A549 (cell line): ENCODE data around the gene CLEC1B. TPM values are rescaled to one million over a fixed set of nuclear protein-coding genes. Genes with fewer than 3 reads are reported as not detected.

ENCODE experiments used
- ATAC-seq, 2 experiments: fragments of 200-7000 bp in 1 of 2; fragments of >200 bp in 1 of 2; cut with Nextera tagmentation in 1 of 2; cut with Tn5 transposase in 1 of 2; 3 replicates each; pipeline versions ENCODE4 v1.8.0 to v1.9.1; 2018 to 2020; ENCODE audit warnings: mild to moderate bottlenecking in 1 of 2, moderate library complexity in 1 of 2
- CTCF ChIA-PET: fragments of 300-600 bp; sonication (Branson Sonifier 250); formaldehyde crosslinking; extraction: SDS; loops from one replicate; lab custom pipeline; 2021; ENCODE audit warnings: antibody characterized with exemption, inconsistent platforms; lab: Yijun Ruan, JAX
- POLR2A ChIA-PET: fragments of 350-600 bp; formaldehyde crosslinking; extraction: SDS; loops from one replicate; lab custom pipeline; 2021; ENCODE audit warnings: antibody characterized with exemption, inconsistent platforms; lab: Yijun Ruan, JAX
- DNase-seq, 2 experiments: peaks; one replicate each; pipeline versions ENCODE4 v3.0.0 to v3.0.0-alpha.2; 2011 to 2016; ENCODE audit warnings: low read depth in 1 of 2, low spot score in 1 of 2
- FAIRE-seq: peaks from 2 replicates; lab custom pipeline; 2011; peaks lifted over from hg19 to GRCh38; lab: Jason Lieb, UNC
- H3K27ac ChIP-seq, 2 experiments: fragments of >200 bp; sonication (Bioruptor Twin); formaldehyde crosslinking; 3 replicates each; pipeline ENCODE4 v1.5.1; 2016 to 2017
- H3K4me1 ChIP-seq: fragments of >200 bp; sonication (Bioruptor Twin); formaldehyde crosslinking; 3 replicates; pipeline ENCODE4 v1.6.1; 2016
- H3K4me2 ChIP-seq: fragments of >200 bp; sonication (Bioruptor Twin); formaldehyde crosslinking; 3 replicates; pipeline ENCODE4 v1.6.1; 2016
- H3K4me3 ChIP-seq: fragments of >200 bp; sonication (Bioruptor Twin); formaldehyde crosslinking; 3 replicates; pipeline ENCODE4 v1.5.1; 2016
- H3K9me3 ChIP-seq: fragments of >200 bp; sonication (Bioruptor Twin); formaldehyde crosslinking; 3 replicates; pipeline ENCODE4 v1.6.1; 2016
- ATOH8 ChIP-seq: fragments of 250-450 bp; sonication (Bioruptor Pico); IDR thresholded peaks from 2 replicates; pipeline ENCODE4 v1.5.0; 2020; ENCODE audit warnings: low read depth, mild to moderate bottlenecking, moderate library complexity
- BCL3 ChIP-seq: fragments of >200 bp; sonication (Bioruptor Twin); formaldehyde crosslinking; IDR thresholded peaks from 3 replicates; pipeline ENCODE4 v1.6.1; 2016
- CEBPB ChIP-seq, 2 experiments: fragments of >200 bp in 1 of 2; sonication (Bioruptor Twin) in 1 of 2; formaldehyde crosslinking in 1 of 2; IDR thresholded peaks; 2 replicates each; pipeline ENCODE4 v1.6.1; 2012 to 2016
- CHD4 ChIP-seq: fragments of 200-600 bp; sonication (generic); IDR thresholded peaks from 2 replicates; pipeline ENCODE4 v1.6.1; 2016; ENCODE audit warnings: antibody characterized with exemption, mild to moderate bottlenecking, borderline replicate concordance
- CTCF ChIP-seq: fragments of >200 bp; sonication (Bioruptor Twin); formaldehyde crosslinking; IDR thresholded peaks from 3 replicates; pipeline ENCODE4 v1.5.1; 2016
- EHF ChIP-seq: fragments of 250-450 bp; sonication (Bioruptor Pico); IDR thresholded peaks from 2 replicates; pipeline ENCODE4 v1.5.0; 2020; ENCODE audit warnings: mild to moderate bottlenecking
- EHMT2 ChIP-seq: fragments of 200-600 bp; sonication (generic); IDR thresholded peaks from 2 replicates; pipeline ENCODE4 v1.6.1; 2016; ENCODE audit warnings: antibody characterized with exemption, low read depth, mild to moderate bottlenecking, moderate library complexity
- ELK1 ChIP-seq: fragments of 150-350 bp; IDR thresholded peaks from 2 replicates; pipeline ENCODE4 v1.6.1; 2014; ENCODE audit warnings: low read depth, mild to moderate bottlenecking, low read length
- ESRRA ChIP-seq: fragments of 150-350 bp; IDR thresholded peaks from 2 replicates; pipeline ENCODE4 v1.6.1; 2014; ENCODE audit warnings: mild to moderate bottlenecking, low read length, borderline replicate concordance
- FOSB ChIP-seq: fragments of 250-450 bp; sonication (Bioruptor Pico); IDR thresholded peaks from 2 replicates; pipeline ENCODE4 v1.5.0; 2020; ENCODE audit warnings: mild to moderate bottlenecking, moderate library complexity
- FOSL2 ChIP-seq, 2 experiments: fragments of 450-650 bp in 1 of 2; fragments of >200 bp in 1 of 2; sonication (Bioruptor Twin) in 1 of 2; formaldehyde crosslinking; IDR thresholded peaks; 2 replicates each; pipeline versions ENCODE4 v1.5.0 to v1.6.1; 2016 to 2020; ENCODE audit warnings: mild to moderate bottlenecking in 1 of 2, moderate library complexity in 1 of 2
- HMGXB4 ChIP-seq: fragments of 250-450 bp; sonication (Bioruptor Pico); IDR thresholded peaks from 2 replicates; pipeline ENCODE4 v1.5.0; 2021; ENCODE audit warnings: mild to moderate bottlenecking, moderate library complexity, borderline replicate concordance
- HOXA7 ChIP-seq: fragments of 250-450 bp; sonication (Bioruptor Pico); IDR thresholded peaks from 2 replicates; pipeline ENCODE4 v1.5.0; 2020; ENCODE audit warnings: mild to moderate bottlenecking, moderate library complexity
- JUN ChIP-seq, 2 experiments: fragments of >200 bp; sonication (Bioruptor Twin); formaldehyde crosslinking; IDR thresholded peaks; 2 replicates in 1 of 2; 3 replicates in 1 of 2; pipeline ENCODE4 v1.6.1; 2016 to 2017
- KDM5A ChIP-seq: fragments of 200-600 bp; sonication (generic); IDR thresholded peaks from 2 replicates; pipeline ENCODE4 v1.6.1; 2016; ENCODE audit warnings: antibody characterized with exemption, mild to moderate bottlenecking
- MAX ChIP-seq: IDR thresholded peaks from 2 replicates; pipeline ENCODE4 v1.6.1; 2012
- MYC ChIP-seq: IDR thresholded peaks from 2 replicates; pipeline ENCODE4 v1.6.1; 2012; ENCODE audit warnings: mild to moderate bottlenecking, inconsistent platforms, low read length, improper control_type of control experiment, borderline replicate concordance
- NFE2L2 ChIP-seq: fragments of 150-350 bp; conservative IDR thresholded peaks from 2 replicates; pipeline ENCODE4 v1.6.1; 2014; ENCODE audit warnings: low read length
- NPAS2 ChIP-seq: fragments of 250-450 bp; sonication (Bioruptor Pico); IDR thresholded peaks from 2 replicates; pipeline ENCODE4 v1.8.0; 2022; ENCODE audit warnings: mild to moderate bottlenecking, moderate library complexity, borderline replicate concordance
- PBX3 ChIP-seq: IDR thresholded peaks from 2 replicates; pipeline ENCODE4 v1.6.1; 2012
- RAD21 ChIP-seq, 2 experiments: fragments of >200 bp in 1 of 2; sonication (Bioruptor Twin) in 1 of 2; formaldehyde crosslinking in 1 of 2; IDR thresholded peaks in 1 of 2; conservative IDR thresholded peaks in 1 of 2; 2 replicates in 1 of 2; 3 replicates in 1 of 2; pipeline ENCODE4 v1.6.1; 2012 to 2018; ENCODE audit warnings: inconsistent platforms in 1 of 2
- RARB ChIP-seq: fragments of 250-450 bp; sonication (Bioruptor Pico); IDR thresholded peaks from 2 replicates; pipeline ENCODE4 v1.8.0; 2021; ENCODE audit warnings: mild to moderate bottlenecking, moderate library complexity
- SMC3 ChIP-seq: fragments of >200 bp; sonication (Bioruptor Twin); formaldehyde crosslinking; IDR thresholded peaks from 3 replicates; pipeline ENCODE4 v1.6.1; 2018; ENCODE audit warnings: inconsistent platforms
- TFCP2L1 ChIP-seq: fragments of 250-450 bp; sonication (Bioruptor Pico); IDR thresholded peaks from 2 replicates; pipeline ENCODE4 v1.5.0; 2021; ENCODE audit warnings: mild to moderate bottlenecking
- TP53 ChIP-seq: fragments of 250-450 bp; sonication (Bioruptor Pico); IDR thresholded peaks from 2 replicates; pipeline ENCODE4 v1.5.0; 2021; ENCODE audit warnings: mild to moderate bottlenecking, moderate library complexity
- ZC3H11A ChIP-seq: fragments of 450-650 bp; IDR thresholded peaks from 2 replicates; pipeline ENCODE4 v1.6.1; 2014; ENCODE audit warnings: antibody characterized with exemption, mild to moderate bottlenecking
- ZSCAN20 ChIP-seq: fragments of 250-450 bp; sonication (Bioruptor Pico); IDR thresholded peaks from 2 replicates; pipeline ENCODE4 v1.8.0; 2022; ENCODE audit warnings: mild to moderate bottlenecking, moderate library complexity
- WGBS: methylation state at CpG from one replicate; pipeline ENCODE4 v1.1.6; 2017; ENCODE audit errors: missing lambda C conversion rate; 5-methylcytosine and 5-hydroxymethylcytosine counted together
- polyA plus RNA-seq, 4 experiments: library from polyadenylated mRNA; depleted of rRNA in 3 of 4; stranded (reverse); fragments of >200 nt; fragmentation: RNase III in 1 of 4; extraction: RNeasy Plus Mini Kit Qiagen cat#74134 plus additional on column Dnase treatment in 1 of 4; gene quantifications; 2 replicates in 3 of 4; 3 replicates in 1 of 4; pipeline ENCODE4 v1.2.3, GENCODE V29; 2011 to 2017

Gene CLEC1B
- polyA plus RNA-seq, 2 of the 4 experiments (the other 2 are of a cell fraction) = not detected

- 0 out of 6 replicates have a peak overlapping the region, but pooled peaks of 1 of the 2 experiments have one; percentile 42 for H3K27ac ChIP-seq
- 36% methylated on average over 5 of the region's 5 CpGs for WGBS
- H3K4me3 ChIP-seq = no peak overlapping the region
- no peak for TF ChIP-seq NPAS2 (CRISPR knock-in tag)
- TF ChIP-seq JUN (IDR thresholded peaks at IDR 0.05) = no peak
- no peak for TF ChIP-seq TFCP2L1
- no peak for TF ChIP-seq ESRRA
- no peak for TF ChIP-seq FOSB
- no peak for TF ChIP-seq NFE2L2
- TF ChIP-seq EHMT2 = no peak
- no peak for TF ChIP-seq PBX3
- TF ChIP-seq MYC = no peak
- no peak for TF ChIP-seq RARB (CRISPR knock-in tag)
- no peak for TF ChIP-seq MAX
- TF ChIP-seq RAD21 (conservative IDR thresholded peaks at IDR 0.05 in 1 of 2, IDR thresholded peaks at IDR 0.05 in 1 of 2) = no peak
- no peak for TF ChIP-seq TP53
- no peak for TF ChIP-seq CEBPB (IDR thresholded peaks at IDR 0.05)
- TF ChIP-seq HMGXB4 = no peak
- no peak for TF ChIP-seq ATOH8 (CRISPR knock-in tag)
- peaks cover 13% of the 10 kb centered on the region; the same call in 2 of the 3 replicates for H3K4me1 ChIP-seq
- ChIA-PET CTCF (interaction anchor here (0.8 to 1.4 kb wide), 4 partner anchors 22 to 234 kb away, joined by 3 to 5 read pairs (median 4); no protein-coding TSS in a partner anchor), POLR2A (interaction anchor here (0.6 kb wide), 1 partner anchor 169 kb away, joined by 5 read pairs; no protein-coding TSS in a partner anchor)
- DNase-seq (peak in 1 of 2 experiments; percentile 61), ATAC-seq (peak; percentile 76 to 87; a peak in 5 of 6 replicates), FAIRE-seq (no peak)
- H3K9me3 ChIP-seq = no peaks in the 10 kb centered on the region
- peak overlapping the region; percentile 36 for H3K4me2 ChIP-seq
Observed at GRCh38 chr12:10031771-10032175, 32.9 kb upstream of the CLEC1B start.

GRCh38 chr12:10031321-10031720, 32.4 kb upstream of the CLEC1B start:
- POLR2A ChIA-PET = no interaction called here
- no peak overlapping the region for H3K4me3 ChIP-seq
- FAIRE-seq (no peak), DNase-seq (peak in 1 of 2 experiments; percentile 33), ATAC-seq (peak in 1 of 2 experiments; percentile 42; a peak in 2 of 6 replicates)
- no peaks in the 10 kb centered on the region for H3K9me3 ChIP-seq
- peak overlapping the region; percentile 36 for H3K4me2 ChIP-seq
- H3K27ac ChIP-seq = peak overlapping the region; percentile 1 to 42; a peak in 4 of 6 replicates
- 32% methylated on average over 4 of the region's 4 CpGs for WGBS
- CTCF ChIA-PET = interaction anchor here (0.8 to 1.4 kb wide), 2 partner anchors 21 to 109 kb away, joined by 3 read pairs; no protein-coding TSS in a partner anchor
- H3K4me1 ChIP-seq = peaks cover 13% of the 10 kb centered on the region; the same call in 2 of the 3 replicates
- no peak for TF ChIP-seq HOXA7
- TF ChIP-seq EHF (CRISPR knock-in tag) = no peak
- no peak for TF ChIP-seq CHD4
- no peak for TF ChIP-seq RARB (CRISPR knock-in tag)
- TF ChIP-seq PBX3 = no peak
- no peak for TF ChIP-seq ELK1
- no peak for TF ChIP-seq BCL3
- TF ChIP-seq KDM5A = no peak
- no peak for TF ChIP-seq EHMT2
- TF ChIP-seq NPAS2 (CRISPR knock-in tag) = no peak
- TF ChIP-seq MYC = no peak
- TF ChIP-seq SMC3 = no peak
- TF ChIP-seq ZSCAN20 (CRISPR knock-in tag) = no peak
- no peak for TF ChIP-seq CTCF
- TF ChIP-seq ZC3H11A = no peak
- TF ChIP-seq FOSL2 (IDR thresholded peaks at IDR 0.05) = no peak
- TF ChIP-seq FOSL2 (CRISPR knock-in tag; IDR thresholded peaks at IDR 0.05) = no peak
